Measurements from ENCODE around the gene SRC.

DNA sequence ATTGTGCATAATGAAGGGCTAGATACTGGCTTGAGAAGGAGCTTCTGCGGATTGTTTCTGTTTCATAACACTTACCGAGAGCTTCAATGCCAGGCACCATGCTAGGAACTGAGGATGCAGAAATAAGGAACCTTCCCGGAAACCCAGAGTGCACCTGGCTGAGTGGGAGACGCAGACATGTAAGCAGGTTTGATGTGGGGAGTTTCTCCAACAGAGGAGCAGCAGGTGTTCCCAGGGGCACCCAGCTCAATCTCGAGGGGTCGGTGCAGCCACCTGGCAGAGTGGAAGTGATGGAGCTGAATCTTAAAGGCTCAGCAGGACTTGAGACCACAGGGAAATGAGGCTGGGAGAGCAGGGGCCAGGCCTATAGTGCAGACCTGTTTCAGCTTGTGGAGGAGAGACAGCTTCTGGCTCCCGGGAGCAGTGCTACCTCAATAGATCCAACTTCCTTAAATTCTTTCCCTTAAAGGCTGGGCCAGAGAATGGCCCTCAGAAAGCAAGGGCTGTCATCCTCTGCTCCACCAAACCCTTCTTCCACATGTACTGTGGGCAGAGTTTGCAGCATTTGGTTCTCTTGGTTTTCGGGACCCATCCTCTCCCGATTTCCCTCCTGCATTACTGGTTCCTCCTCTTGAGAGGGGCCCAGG, 27.8 kb upstream of the SRC start:
- TF ChIP-seq POLR2AphosphoS5 (IDR thresholded peaks at IDR 0.05; ENCODE audit: low read depth, low read length), result no peak
- TF ChIP-seq CEBPB (IDR thresholded peaks at IDR 0.05; ENCODE audit: low read depth, low read length), result no peak
- no peak for TF ChIP-seq YY1 (IDR thresholded peaks at IDR 0.05; ENCODE audit: low read depth, low read length)
- TF ChIP-seq BACH1 (IDR thresholded peaks at IDR 0.05; ENCODE audit: low read length), result no peak
- TF ChIP-seq, protein P1, sequence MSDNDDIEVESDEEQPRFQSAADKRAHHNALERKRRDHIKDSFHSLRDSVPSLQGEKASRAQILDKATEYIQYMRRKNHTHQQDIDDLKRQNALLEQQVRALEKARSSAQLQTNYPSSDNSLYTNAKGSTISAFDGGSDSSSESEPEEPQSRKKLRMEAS (IDR thresholded peaks at IDR 0.05), result no peak
- no peak for TF ChIP-seq MAFK (IDR thresholded peaks at IDR 0.05; ENCODE audit: low read depth, low read length)

Measured in H1 (cell line).